ENCODE measurements around the gene ITGAD.

ITGAD gene

GRCh38 chr16:31417916-31418315 is 24.8 kb downstream of the ITGAD start:
- TF ChIP-seq CTCF (IDR thresholded peaks at IDR 0.05): no peak

GRCh38 chr16:31420037-31420436 is 26.9 kb downstream of the ITGAD start:
- TF ChIP-seq CTCF (IDR thresholded peaks at IDR 0.05): no peak

GRCh38 chr16:31421587-31421986 is 28.5 kb downstream of the ITGAD start:
- no peak for TF ChIP-seq CTCF (IDR thresholded peaks at IDR 0.05)

- TF ChIP-seq CTCF (IDR thresholded peaks at IDR 0.05): no peak
Measured at GRCh38 chr16:31423241-31423640, 30.1 kb downstream of the ITGAD start.

- TF ChIP-seq CTCF (IDR thresholded peaks at IDR 0.05): no peak
Measured at GRCh38 chr16:31423801-31424200, 30.7 kb downstream of the ITGAD start.

GRCh38 chr16:31427441-31428278 is 34.5 kb downstream of the ITGAD start:
- no peak for TF ChIP-seq CTCF (IDR thresholded peaks at IDR 0.05)

- TF ChIP-seq CTCF (IDR thresholded peaks at IDR 0.05): no peak
Measured at GRCh38 chr16:31428279-31428597, 35.1 kb downstream of the ITGAD start, which contains the start of gene COX6A2. Gene COX6A2 (minus strand): TSS chr16:31428360. CDS start chr16:31428325, 35 bp downstream.
